GM19467 (cell line): ENCODE data around the gene WDR62.
"Not testable (repeated sequence)": the region's sequence is repeated elsewhere in the genome, so short reads cannot be mapped to it uniquely, and the experiment has no call there.

ENCODE experiments used
- ATAC-seq: cut with Tn5 transposase; IDR thresholded peaks from one replicate; pipeline ENCODE4 v1.9.1; 2021; ENCODE audit warnings: mild to moderate bottlenecking, moderate library complexity; ENCODE audit not compliant: unreplicated experiment

Gene WDR62

GRCh38 chr19:36032251-36033104 is 22.2 kb upstream of the WDR62 start, which contains the start of gene CLIP3:
Gene CLIP3 (minus strand): TSS chr19:36032873. CDS start chr19:36032357, 516 bp downstream.
- no peak for ATAC-seq

GRCh38 chr19:36040495-36040894 is 14.2 kb upstream of the WDR62 start:
- no peak for ATAC-seq

DNA sequence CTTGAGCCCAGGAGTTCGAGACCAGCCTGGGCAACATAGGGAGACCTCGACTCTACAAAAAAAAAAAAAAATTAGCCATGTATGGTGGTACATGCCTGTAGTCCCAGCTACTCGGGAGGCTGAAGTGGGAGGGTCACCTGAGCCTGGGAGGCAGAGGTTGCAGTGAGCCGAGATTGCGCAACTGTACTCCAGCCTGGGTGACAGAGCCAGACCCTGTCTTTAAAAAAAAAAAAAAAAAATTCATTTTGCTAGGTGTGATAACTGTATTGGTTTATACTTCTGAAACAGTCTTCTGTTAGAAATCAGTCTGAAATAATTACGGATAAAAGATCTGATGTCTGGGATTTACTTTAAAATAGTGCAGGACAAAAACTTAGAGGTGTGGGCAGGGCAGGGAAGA is 13.6 kb upstream of the WDR62 start:
- ATAC-seq, result not testable (repeated sequence)

GRCh38 chr19:36041831-36042230 is 12.9 kb upstream of the WDR62 start:
- no peak for ATAC-seq

DNA sequence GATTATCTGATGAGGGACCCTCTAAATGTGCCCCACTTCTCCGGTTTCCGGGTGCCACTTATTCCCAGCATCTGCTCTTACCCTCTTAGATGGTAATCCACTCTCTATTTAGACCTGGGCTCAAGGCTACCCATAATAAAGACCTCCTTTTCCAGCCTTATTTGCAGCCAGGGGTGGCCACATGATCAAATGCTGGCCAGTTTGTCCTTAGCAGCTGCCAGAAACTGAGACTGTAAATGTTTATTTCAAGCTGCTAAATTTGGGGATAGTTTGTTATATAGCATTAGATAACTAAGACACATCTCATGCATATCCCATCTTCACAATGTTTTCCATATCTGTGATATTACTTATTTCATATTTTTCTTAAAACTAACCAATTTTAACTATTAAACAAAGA is 10.7 kb upstream of the WDR62 start:
- no peak for ATAC-seq

DNA sequence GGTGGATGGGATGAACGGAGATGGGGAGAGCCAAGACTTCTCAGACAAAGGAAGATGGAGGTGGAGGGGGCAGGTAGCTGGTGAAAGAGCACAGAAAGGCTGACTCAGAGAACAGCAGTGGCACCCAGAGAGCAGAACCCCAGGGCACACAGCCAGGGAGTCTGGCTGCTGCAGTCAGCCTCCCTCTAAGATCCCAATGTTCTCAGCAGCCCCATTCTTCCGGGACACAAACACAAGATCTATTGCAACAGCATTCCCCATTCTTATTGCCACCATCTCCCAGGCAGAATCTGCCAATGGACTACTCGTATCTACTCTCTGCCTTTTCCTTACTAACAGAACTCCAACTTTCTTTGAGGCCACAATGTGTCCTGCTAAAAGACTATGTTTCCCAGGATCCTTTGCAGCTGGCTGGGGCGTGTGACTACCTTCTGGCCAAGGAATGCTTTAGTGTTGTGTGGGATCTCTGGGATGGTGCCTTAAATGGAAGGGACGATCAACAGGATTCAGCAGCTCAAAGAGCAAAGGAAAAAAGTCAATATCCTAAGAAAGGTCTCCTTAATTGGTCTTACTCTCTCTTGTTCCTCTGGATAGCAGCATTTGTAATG is 8.2 kb upstream of the WDR62 start:
- ATAC-seq, result no peak

GRCh38 chr19:36047835-36048234 is 6.9 kb upstream of the WDR62 start:
- no peak for ATAC-seq

- no peak for ATAC-seq
Measured at GRCh38 chr19:36049080-36049698, 5.5 kb upstream of the WDR62 start.

DNA sequence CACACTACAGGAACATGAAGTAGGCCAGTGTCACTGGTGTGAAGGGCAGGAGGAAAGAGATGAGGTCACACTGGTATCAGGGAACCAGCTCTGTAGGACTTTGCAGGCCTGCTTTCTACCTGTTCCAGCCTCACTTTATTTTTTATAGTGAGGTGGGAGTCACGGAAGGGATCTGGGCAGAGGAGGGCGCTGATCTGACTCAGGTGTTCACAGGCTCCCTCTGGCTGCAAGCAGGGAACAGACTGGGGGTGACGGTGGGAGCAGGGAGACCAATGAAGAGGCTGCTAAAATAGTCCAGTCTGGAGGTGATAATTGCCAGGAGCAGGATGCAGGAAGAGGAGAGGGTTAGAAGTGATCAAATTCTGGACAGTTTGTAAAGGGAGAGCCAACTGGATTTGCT is 3.5 kb upstream of the WDR62 start:
- no peak for ATAC-seq

GRCh38 chr19:36051637-36052036 is 3.1 kb upstream of the WDR62 start:
- no peak for ATAC-seq

DNA sequence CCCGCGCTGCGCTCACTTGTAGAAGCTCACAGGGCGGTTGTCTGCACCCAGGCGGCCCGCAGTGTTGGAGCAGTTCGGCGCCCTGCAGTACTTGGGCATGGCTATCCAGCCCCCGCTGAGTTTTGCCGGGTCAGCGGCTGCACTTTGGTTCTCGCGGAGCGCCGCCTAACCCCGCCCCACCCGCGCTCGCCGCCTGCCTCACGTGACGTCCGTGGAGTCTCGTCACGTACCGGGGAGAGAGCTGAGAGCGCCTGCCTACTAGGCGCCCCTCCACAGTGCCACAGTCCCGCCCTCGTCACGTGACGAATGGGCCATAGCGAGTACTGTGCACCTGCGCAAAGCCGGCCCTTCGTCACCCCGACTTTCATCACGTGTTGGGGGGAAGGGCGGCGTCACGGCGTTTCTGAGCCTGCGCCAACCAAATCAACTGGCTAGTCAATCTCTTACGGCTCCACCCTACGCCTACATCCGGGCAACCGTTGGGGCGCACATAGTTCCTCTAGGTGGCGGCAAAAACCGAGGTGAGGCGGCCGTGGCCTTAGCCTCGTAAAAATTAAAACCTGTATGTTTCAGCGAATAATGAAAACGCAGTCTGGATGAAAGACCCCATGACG is 471 bp upstream of the WDR62 start, which contains the start of gene THAP8:
Gene THAP8, minus strand, starts transcription at position 167 of the 614 bp plus-strand sequence. Its CDS starts 68 bp downstream, at position 99.
- peak; percentile 75 for ATAC-seq

GRCh38 chr19:36058481-36059179 is 3.9 kb downstream of the WDR62 start:
- ATAC-seq, result no peak

DNA sequence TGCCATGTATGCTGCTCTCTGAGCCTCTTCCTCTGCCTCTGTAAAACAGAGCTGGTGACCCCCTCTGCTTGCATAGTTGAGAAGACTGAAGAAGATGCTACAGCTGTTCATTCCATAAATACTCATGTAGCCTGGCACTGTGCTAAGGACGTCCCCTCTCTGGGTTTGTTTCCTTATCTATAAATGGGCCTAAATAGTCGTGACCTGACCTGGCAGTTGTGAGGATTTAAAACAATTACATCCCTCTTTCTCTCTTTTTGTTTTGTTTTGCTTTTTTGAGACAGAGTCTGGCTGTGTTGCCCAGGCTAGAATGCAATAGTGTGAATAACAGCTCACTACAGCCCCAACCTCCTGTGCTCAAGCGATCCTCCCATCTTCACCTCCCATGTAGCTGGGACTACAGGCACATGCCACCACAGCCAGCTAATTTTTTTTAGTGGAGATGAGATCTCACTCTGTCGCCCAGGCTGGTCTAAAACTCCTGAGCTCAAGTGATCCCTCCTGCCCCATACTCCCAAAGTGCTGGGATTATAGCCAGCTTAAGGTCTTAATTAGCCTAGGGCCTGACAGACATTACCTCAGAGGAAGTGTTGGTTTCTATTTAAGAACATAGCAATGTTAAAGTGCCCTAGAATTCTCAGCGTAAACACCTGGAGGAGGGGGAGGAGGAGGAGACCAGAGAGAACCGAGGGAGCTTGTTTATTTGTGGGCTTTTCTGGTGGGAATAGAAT is 4.6 kb downstream of the WDR62 start:
- ATAC-seq, result no peak

GRCh38 chr19:36060430-36060829 is 5.7 kb downstream of the WDR62 start:
- no peak for ATAC-seq

- ATAC-seq, result no peak
Measured at GRCh38 chr19:36061367-36061766, 6.7 kb downstream of the WDR62 start.

GRCh38 chr19:36064826-36065225 is 10.1 kb downstream of the WDR62 start:
- no peak for ATAC-seq

GRCh38 chr19:36067681-36068080 is 13.0 kb downstream of the WDR62 start:
- ATAC-seq, result no peak

- ATAC-seq, result not testable (repeated sequence)
Measured at GRCh38 chr19:36068810-36069499, 14.3 kb downstream of the WDR62 start.

DNA sequence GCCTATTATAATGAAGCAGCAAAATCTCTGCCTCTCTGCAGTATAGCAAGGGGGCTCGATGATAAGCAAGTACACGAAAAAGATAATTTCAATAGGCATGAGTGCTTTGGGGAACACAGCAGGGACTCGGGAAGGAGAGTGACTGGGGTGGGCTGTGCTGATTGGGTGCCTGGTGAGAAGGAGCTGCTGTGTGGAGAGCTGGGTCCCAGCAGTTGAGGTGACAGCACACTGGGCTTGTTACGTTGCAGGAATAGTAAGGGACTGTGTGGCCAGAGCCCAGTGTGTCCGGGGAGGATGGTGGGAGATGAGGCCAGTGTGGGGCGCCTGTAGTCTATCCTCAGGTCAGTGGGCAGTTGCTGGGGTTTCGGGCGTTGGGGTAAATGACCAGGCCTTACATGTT is 17.4 kb downstream of the WDR62 start:
- ATAC-seq, result no peak
